ENCODE results near the gene VCPKMT. TPM values are rescaled to one million over a fixed set of nuclear protein-coding genes. Genes with fewer than 3 reads are reported as not detected.
"Not testable (repeated sequence)": the region's sequence is repeated elsewhere in the genome, so short reads cannot be mapped to it uniquely, and the experiment has no call there.

Gene VCPKMT
- polyA plus RNA-seq, 3 donors = 10.8 to 13.2 (median 12.9) TPM

- DNase-seq (ENCODE audit: low read depth in 3 of 3, low spot score in 2 of 3) = no peak
Observed at GRCh38 chr14:50093496-50093895, 22.9 kb downstream of the VCPKMT start.

- DNase-seq (ENCODE audit: low read depth in 3 of 3, low spot score in 2 of 3) = no peak
Observed at GRCh38 chr14:50092006-50092555, 24.3 kb downstream of the VCPKMT start.

- no peak for DNase-seq (ENCODE audit: low read depth in 3 of 3, low spot score in 2 of 3)
Observed at GRCh38 chr14:50091240-50091913, 25.0 kb downstream of the VCPKMT start.

- DNase-seq (ENCODE audit: low read depth in 3 of 3, low spot score in 2 of 3) = no peak
Observed at GRCh38 chr14:50089208-50089607, 27.2 kb downstream of the VCPKMT start.

GRCh38 chr14:50088731-50089130 lies 27.6 kb downstream of the VCPKMT start:
- no peak for DNase-seq (ENCODE audit: low read depth in 3 of 3, low spot score in 2 of 3)

- no peak for DNase-seq (ENCODE audit: low read depth in 3 of 3, low spot score in 2 of 3)
Observed at GRCh38 chr14:50088117-50088515, 28.3 kb downstream of the VCPKMT start.

GRCh38 chr14:50087341-50088116 lies 28.8 kb downstream of the VCPKMT start:
- no peak for DNase-seq (ENCODE audit: low read depth in 3 of 3, low spot score in 2 of 3)

GRCh38 chr14:50086321-50086711 lies 30.1 kb downstream of the VCPKMT start:
- DNase-seq (ENCODE audit: low read depth in 3 of 3, low spot score in 2 of 3) = no peak

- no peak for DNase-seq (ENCODE audit: low read depth in 3 of 3, low spot score in 2 of 3)
Observed at GRCh38 chr14:50085570-50086320, 30.6 kb downstream of the VCPKMT start.

GRCh38 chr14:50084666-50085065 lies 31.7 kb downstream of the VCPKMT start:
- no peak for DNase-seq (ENCODE audit: low read depth in 3 of 3, low spot score in 2 of 3)

GRCh38 chr14:50083467-50084337 lies 32.7 kb downstream of the VCPKMT start:
- no peak for DNase-seq (ENCODE audit: low read depth in 3 of 3, low spot score in 2 of 3)

- DNase-seq (ENCODE audit: low read depth in 3 of 3, low spot score in 2 of 3) = no peak
Observed at GRCh38 chr14:50082784-50083466, 33.4 kb downstream of the VCPKMT start.

GRCh38 chr14:50082308-50082742 lies 34.0 kb downstream of the VCPKMT start:
- no peak for DNase-seq (ENCODE audit: low read depth in 3 of 3, low spot score in 2 of 3)

- DNase-seq (ENCODE audit: low read depth in 3 of 3, low spot score in 2 of 3) = not testable (repeated sequence)
Observed at GRCh38 chr14:50079103-50079502, 37.3 kb downstream of the VCPKMT start.

GRCh38 chr14:50073663-50074062 lies 42.7 kb downstream of the VCPKMT start:
- DNase-seq (ENCODE audit: low read depth in 3 of 3, low spot score in 2 of 3) = not testable (repeated sequence)

GRCh38 chr14:50072395-50072794 lies 44.0 kb downstream of the VCPKMT start:
- DNase-seq (ENCODE audit: low read depth in 3 of 3, low spot score in 2 of 3) = no peak

GRCh38 chr14:50070840-50071548 lies 45.4 kb downstream of the VCPKMT start:
- DNase-seq (ENCODE audit: low read depth in 3 of 3, low spot score in 2 of 3) = no peak

- DNase-seq (ENCODE audit: low read depth in 3 of 3, low spot score in 2 of 3) = no peak
Observed at GRCh38 chr14:50070230-50070629, 46.1 kb downstream of the VCPKMT start.

- DNase-seq (ENCODE audit: low read depth in 3 of 3, low spot score in 2 of 3) = no peak
Observed at GRCh38 chr14:50069325-50069724, 47.0 kb downstream of the VCPKMT start.
